ENCODE data around the gene FOXS1. TPM values are rescaled to one million over a fixed set of nuclear protein-coding genes. Genes with fewer than 3 reads are reported as not detected.

FOXS1 gene
- total and polyA plus RNA-seq, 8 donors = 2.5 to 8.2 (median 5.5) TPM

DNA sequence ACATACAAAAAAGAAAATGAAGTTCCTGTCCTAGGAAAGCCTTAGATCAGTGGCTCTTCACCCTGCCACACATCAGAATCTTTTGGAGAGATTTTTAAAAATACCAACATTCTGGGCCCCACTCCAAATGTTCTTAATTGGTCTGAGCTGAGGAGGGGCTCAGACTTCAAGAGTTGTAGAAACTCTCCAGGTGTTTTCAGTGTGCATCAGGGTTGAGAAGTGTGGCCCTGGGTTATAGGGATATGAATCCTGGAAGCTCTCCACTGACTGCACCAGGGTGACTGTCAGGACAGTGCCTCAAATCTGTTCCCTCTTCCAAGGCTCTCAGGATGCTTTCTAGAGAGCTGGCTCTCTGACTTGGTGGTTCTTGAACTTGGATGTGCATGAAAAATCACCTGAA, 31.8 kb downstream of the FOXS1 start:
- intact Hi-C loops (cut with DNase I) = no loop called here
- DNase-seq (no peak), ATAC-seq (no peak)
- TF ChIP-seq, protein P1, sequence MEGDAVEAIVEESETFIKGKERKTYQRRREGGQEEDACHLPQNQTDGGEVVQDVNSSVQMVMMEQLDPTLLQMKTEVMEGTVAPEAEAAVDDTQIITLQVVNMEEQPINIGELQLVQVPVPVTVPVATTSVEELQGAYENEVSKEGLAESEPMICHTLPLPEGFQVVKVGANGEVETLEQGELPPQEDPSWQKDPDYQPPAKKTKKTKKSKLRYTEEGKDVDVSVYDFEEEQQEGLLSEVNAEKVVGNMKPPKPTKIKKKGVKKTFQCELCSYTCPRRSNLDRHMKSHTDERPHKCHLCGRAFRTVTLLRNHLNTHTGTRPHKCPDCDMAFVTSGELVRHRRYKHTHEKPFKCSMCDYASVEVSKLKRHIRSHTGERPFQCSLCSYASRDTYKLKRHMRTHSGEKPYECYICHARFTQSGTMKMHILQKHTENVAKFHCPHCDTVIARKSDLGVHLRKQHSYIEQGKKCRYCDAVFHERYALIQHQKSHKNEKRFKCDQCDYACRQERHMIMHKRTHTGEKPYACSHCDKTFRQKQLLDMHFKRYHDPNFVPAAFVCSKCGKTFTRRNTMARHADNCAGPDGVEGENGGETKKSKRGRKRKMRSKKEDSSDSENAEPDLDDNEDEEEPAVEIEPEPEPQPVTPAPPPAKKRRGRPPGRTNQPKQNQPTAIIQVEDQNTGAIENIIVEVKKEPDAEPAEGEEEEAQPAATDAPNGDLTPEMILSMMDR (IDR thresholded peaks at IDR 0.05) = no peak
- Histone ChIP-seq H3K4me3 (no peak overlapping the region), H3K27ac (no peak overlapping the region), H3K9me3 (no peaks in the 10 kb centered on the region), H3K4me1 (peaks cover 8 to 15% of the 10 kb centered on the region in 2 donors), H3K36me3 (no peaks in the 10 kb centered on the region), H3K27me3 (no peaks in the 10 kb centered on the region)

DNA sequence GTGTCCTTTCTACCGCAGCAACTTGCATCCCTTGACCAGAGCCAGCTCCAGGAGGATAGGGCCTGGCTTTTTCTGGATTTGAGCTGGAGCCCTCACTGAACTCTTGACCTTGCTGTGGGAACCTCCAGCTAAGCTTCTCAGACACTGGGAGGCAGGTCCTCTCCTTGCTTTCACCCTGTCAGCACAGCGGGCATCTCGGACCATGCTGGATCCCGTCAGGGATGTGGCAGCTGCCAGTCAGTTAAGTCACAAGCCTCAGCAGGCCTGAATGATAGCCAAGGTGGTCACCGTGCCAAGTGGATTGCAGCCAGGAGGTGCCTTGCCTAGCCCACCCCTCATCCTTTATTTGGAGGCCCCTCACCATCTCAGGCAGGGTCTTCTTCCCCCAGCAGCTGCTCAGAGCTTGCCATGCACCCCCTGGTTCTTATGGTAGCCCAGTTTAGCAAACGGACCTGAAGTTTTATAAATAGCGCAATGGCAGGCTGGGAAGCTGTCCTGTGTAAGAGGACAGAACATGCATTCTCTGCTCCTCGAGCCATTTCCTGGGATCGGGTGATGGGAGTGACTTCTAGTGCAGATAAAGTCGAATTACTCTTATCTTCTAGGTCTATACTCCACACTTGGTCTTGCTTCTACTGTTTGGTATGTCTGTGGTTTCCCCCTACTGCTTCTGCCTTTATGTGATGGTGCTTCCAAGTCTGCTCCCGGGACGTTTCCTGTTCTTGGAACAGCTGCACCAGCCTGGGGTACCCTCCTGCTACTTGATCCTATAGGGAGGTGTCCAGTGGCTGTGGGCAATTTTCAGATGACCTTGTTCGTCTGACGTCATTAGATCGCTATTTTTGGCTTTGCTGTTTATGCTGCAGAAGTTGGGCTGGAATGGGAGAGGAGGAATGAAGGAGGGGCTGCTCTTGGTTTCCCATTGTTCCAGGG, 33.3 kb downstream of the FOXS1 start:
- Histone ChIP-seq H3K27ac (no peak overlapping the region), H3K4me1 (peaks cover 8 to 15% of the 10 kb centered on the region in 2 donors), H3K9me3 (no peaks in the 10 kb centered on the region), H3K4me3 (no peak overlapping the region), H3K27me3 (no peaks in the 10 kb centered on the region), H3K36me3 (no peaks in the 10 kb centered on the region)
- ATAC-seq = no peak
- TF ChIP-seq, protein P1 (IDR thresholded peaks at IDR 0.05) = no peak
- no peak for DNase-seq
- intact Hi-C loops (cut with DNase I) = no loop called here

DNA sequence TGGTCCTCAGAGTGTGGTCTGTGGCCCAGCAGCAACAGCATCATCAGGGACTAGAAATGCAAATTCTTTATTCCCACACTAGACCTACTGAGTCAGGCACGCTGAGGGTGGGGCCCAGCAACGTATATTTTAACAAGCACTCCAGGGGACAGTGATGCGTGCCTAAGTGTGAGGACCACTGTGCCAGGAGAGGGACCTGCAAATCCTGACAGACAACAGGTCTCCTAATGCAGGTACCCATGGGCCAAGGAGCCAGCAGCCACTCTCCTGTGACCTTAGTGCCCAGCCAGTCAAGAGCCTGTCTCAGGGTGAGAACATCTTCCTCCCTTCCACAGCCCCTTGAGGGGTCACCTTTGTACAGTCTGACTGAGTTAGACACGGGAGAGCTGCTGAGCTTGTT, 34.2 kb downstream of the FOXS1 start:
- no peaks in the 10 kb centered on the region for H3K9me3 ChIP-seq
- no peak overlapping the region for H3K4me3 ChIP-seq
- intact Hi-C loops (cut with DNase I) = no loop called here
- H3K4me1 ChIP-seq = peaks cover 8 to 15% of the 10 kb centered on the region in 2 donors
- no peak overlapping the region for H3K27ac ChIP-seq
- ATAC-seq = no peak
- H3K36me3 ChIP-seq = no peaks in the 10 kb centered on the region
- no peaks in the 10 kb centered on the region for H3K27me3 ChIP-seq
- TF ChIP-seq, protein P1 (IDR thresholded peaks at IDR 0.05) = no peak
- no peak for DNase-seq

GRCh38 chr20:31809661-31810060, 35.7 kb downstream of the FOXS1 start:
- DNase-seq = no peak
- Histone ChIP-seq H3K4me1 (peaks cover 0 to 7% of the 10 kb centered on the region in 2 donors), H3K36me3 (peaks cover 0 to 4% of the 10 kb centered on the region in 2 donors), H3K9me3 (no peaks in the 10 kb centered on the region), H3K27me3 (no peaks in the 10 kb centered on the region), H3K27ac (no peak overlapping the region), H3K4me3 (no peak overlapping the region)
- no peak for ATAC-seq
- intact Hi-C loops (cut with DNase I) = no loop called here
- TF ChIP-seq, protein P1 (IDR thresholded peaks at IDR 0.05) = no peak

- H3K9me3 ChIP-seq = no peaks in the 10 kb centered on the region
- TF ChIP-seq, protein P1 (IDR thresholded peaks at IDR 0.05) = no peak
- no peak overlapping the region for H3K27ac ChIP-seq
- no peaks in the 10 kb centered on the region for H3K27me3 ChIP-seq
- H3K4me1 ChIP-seq = peaks cover 0 to 7% of the 10 kb centered on the region in 2 donors
- no peak overlapping the region for H3K4me3 ChIP-seq
- ATAC-seq (no peak), DNase-seq (no peak)
- intact Hi-C loops (cut with DNase I) = no loop called here
- H3K36me3 ChIP-seq = peaks cover 0 to 4% of the 10 kb centered on the region in 2 donors
Observed at GRCh38 chr20:31808481-31808880, 36.9 kb downstream of the FOXS1 start.

Measured in left lung (tissue), 10 donors.